Right cardiac atrium (tissue), 5 donors: Measurements from ENCODE around the gene LTBP3. TPM values are rescaled to one million over a fixed set of nuclear protein-coding genes. Genes with fewer than 3 reads are reported as not detected.

Experiments used
- ATAC-seq, 2 donors: fragments of 200-7000 bp; cut with Tn5 transposase; one replicate each; pipeline versions ENCODE4 v1.8.0 to v1.9.1; 2020; ENCODE audit warnings: moderate library complexity in 2 of 2, mild to moderate bottlenecking in 1 of 2
- DNase-seq, 3 donors: peaks; one replicate each; pipeline ENCODE4 v3.0.0-alpha.2; 2020
- H3K27ac ChIP-seq: one replicate; pipeline ENCODE4 v1.5.1; 2013; ENCODE audit warnings: mild to moderate bottlenecking, low read length, control low read depth, moderate library complexity
- H3K27me3 ChIP-seq: one replicate; pipeline ENCODE4 v1.6.1; 2013; ENCODE audit not compliant: control insufficient read depth, insufficient read depth
- H3K4me1 ChIP-seq: one replicate; pipeline ENCODE4 v1.6.1; 2013; ENCODE audit warnings: low read length; ENCODE audit not compliant: control insufficient read depth, insufficient read depth
- H3K4me3 ChIP-seq: one replicate; pipeline ENCODE4 v1.5.1; 2013; ENCODE audit warnings: low read length, control low read depth
- H3K9me3 ChIP-seq: one replicate; pipeline ENCODE4 v1.6.1; 2013; ENCODE audit warnings: low read length; ENCODE audit not compliant: control insufficient read depth
- WGBS: extraction: QIAGEN DNeasy Blood & Tissue Kit; methylation state at CpG from one replicate; pipeline ENCODE4 v1.1.7; 2013; 5-methylcytosine and 5-hydroxymethylcytosine counted together
- intact Hi-C, 4 donors: fragments of 100-400 bp; cut with DNase I; formaldehyde crosslinking; loops; one replicate each; pipeline versions ENCODE4 v1.11.0 to v1.14.0; 2022 to 2023
- polyA plus RNA-seq: library from polyadenylated mRNA; stranded (reverse); fragments of 200-250 nt; gene quantifications from one replicate; pipeline ENCODE4 v1.2.3, GENCODE V29; 2013
- total RNA-seq, 4 donors: library from RNA; stranded (reverse); fragmentation: NEBNext Ultra II Directional; extraction: Animal tissue kit (Norgen Biotek cat#: 25700); gene quantifications; one replicate each; pipeline ENCODE4 v1.2.1, GENCODE V29; 2021
- donor health status: healthy with polysubstance abuse.
- donor health status: DM: no; HTN: yes; CAD: no.
- donor health status: DM: no; HTN: no; CAD: no.
- donor health status: DM: no; HTN: yes; CAD: no; lungs with severe emphysema.
- donor health status: DM: yes; HTN: yes; CAD: no.

Gene LTBP3
- total and polyA plus RNA-seq, 5 donors = 60.2 to 161 (median 134) TPM

DNA sequence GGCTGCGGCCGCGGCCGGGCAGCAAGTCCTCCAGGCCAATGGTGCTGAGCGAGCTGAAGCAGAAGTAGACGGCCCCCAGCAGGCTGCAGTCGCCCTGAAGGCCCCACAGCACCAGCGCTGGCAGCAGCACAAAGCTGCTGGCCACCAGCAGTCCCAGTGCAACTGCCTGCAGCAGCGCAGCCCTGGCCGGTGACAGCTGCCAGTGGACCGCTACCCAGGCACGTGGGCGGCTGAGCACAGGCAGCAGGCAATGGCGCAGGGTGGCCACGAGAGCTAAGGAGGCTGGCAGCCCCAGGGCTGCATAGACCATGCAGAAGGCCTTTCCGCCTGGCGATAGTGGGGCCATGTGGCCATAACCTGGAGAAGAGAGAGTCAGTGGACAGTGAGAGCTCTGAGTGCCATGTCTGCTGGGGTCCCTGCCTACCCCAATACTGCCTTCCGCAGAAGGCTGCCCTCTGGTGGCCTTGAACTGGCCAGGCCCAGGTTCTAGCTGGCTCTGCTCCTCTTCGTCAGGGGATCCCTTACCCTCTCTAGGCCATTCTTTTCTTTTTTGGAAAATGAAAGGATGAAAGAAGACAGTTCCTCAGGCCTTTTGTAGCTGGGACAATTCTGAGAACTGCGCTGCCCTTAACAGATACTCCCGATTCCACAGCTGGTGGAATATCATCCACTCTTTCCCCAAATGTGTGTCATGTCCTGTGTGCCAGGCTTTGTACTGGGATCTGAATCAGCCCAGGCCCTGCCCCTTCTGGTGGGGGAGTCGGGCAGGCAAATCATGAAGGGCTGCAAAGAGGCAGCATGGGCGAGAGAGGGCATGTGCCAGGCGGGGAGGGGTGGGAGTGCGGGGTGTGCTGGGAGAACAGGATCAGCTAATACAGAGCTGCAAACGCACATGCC, 35.6 kb upstream of the LTBP3 start:
- intact Hi-C loops = loop anchor here in 1 of 4 donors (5.0 kb wide), 1 partner anchor 51 kb away; no protein-coding TSS in a partner anchor
- Histone ChIP-seq H3K9me3 (no peaks in the 10 kb centered on the region), H3K27me3 (no peaks in the 10 kb centered on the region), H3K4me1 (no peaks in the 10 kb centered on the region), H3K4me3 (no peak overlapping the region), H3K27ac (no peak overlapping the region)
- WGBS = 75% methylated on average over 26 of the region's 26 CpGs
- ATAC-seq = peak; percentile 17 to 25
- peak; percentile 59 to 84 (median 83) for DNase-seq

DNA sequence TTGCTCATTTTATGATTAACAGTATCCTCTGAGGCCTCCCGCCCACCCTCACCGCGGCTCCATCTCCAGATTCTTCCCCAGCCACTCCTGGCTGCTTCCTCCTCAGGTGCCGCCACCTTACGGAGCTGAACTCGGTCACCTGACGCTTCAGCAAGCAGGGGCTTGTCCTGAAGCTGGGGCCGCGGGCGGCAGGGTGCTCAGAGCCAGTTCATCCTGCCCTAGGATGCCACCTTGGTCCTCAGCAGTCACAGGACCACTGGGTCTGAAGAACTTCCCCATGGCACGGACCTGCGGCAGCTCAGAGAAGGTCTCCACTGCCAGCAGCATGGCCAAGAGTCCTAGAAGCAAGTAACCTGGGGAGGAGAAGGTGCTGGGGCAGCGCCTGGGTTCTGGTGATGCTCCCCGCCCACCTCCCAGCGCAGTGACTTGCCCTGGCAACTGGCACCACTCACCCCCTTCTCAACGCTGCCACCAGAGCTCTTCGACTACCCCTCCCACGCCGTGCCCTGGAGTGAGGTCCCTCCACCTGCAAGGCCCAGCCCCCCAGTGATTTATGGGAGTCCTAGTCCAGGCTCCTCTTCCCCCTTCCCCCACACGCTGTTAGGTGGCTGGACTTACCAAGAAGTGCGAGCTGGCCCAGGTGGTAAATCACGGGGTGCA, 34.8 kb upstream of the LTBP3 start:
- 87% methylated on average over 22 of the region's 22 CpGs for WGBS
- intact Hi-C loops = loop anchor here in 1 of 4 donors (5.0 kb wide), 1 partner anchor 51 kb away; no protein-coding TSS in a partner anchor
- peak in 1 of 3 donors; percentile 58 for DNase-seq
- no peak overlapping the region for H3K4me3 ChIP-seq
- ATAC-seq = no peak
- no peaks in the 10 kb centered on the region for H3K27me3 ChIP-seq
- H3K27ac ChIP-seq = no peak overlapping the region
- H3K9me3 ChIP-seq = no peaks in the 10 kb centered on the region
- H3K4me1 ChIP-seq = peaks cover 2% of the 10 kb centered on the region

DNA sequence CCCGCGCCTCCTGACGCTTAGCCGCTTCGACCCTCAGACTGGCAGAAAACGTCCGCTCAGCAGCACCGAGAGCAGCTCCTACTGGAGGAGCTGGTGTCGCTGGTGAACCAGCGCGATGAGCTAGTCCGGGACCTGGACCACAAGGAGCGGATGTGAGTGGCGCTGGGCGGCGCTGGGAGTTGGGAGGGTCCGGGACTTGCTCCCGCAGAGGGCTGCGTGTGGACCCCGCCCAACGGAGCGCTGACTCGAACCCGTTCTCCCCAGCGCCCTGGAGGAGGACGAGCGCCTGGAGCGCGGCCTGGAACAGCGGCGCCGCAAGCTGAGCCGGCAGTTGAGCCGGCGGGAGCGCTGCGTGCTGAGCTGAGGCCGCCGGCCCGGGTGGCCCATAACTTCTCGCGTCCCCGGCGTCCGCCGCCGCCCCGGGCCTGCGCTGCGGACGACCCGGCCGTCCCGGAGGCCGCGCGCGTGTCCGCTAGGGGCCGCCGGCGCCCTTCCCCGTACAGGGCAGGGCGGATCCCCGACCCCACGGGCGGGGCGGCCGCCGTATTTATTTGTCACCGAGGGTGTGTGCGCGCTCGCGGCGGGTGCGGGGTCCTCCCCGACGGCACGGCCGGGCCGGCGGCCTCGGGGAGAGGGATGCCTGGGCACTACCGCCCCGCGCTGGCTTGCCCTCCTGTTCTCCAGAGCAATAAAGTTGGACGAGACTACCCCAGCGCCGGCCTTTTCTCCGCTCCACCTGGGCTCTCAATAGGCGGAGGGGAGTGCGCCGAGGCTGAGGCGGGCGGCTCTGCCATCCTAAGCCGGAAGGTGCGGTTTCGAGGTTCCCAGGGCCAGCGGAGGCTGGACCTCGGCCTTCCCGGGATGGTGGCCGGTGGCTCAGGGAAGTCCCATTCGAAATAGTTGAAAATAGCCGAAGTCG, 34.0 kb upstream of the LTBP3 start:
- 45% methylated on average over 106 of the region's 106 CpGs for WGBS
- intact Hi-C loops = loop anchor here in 1 of 4 donors (5.0 kb wide), 1 partner anchor 50 kb away; no protein-coding TSS in a partner anchor
- DNase-seq = peak; percentile 81 to 85 (median 82)
- Histone ChIP-seq H3K27ac (peak overlapping the region; percentile 40), H3K4me3 (peak overlapping the region; percentile 5), H3K4me1 (peaks cover 2% of the 10 kb centered on the region), H3K9me3 (no peaks in the 10 kb centered on the region), H3K27me3 (no peaks in the 10 kb centered on the region)
- peak; percentile 17 to 56 for ATAC-seq

DNA sequence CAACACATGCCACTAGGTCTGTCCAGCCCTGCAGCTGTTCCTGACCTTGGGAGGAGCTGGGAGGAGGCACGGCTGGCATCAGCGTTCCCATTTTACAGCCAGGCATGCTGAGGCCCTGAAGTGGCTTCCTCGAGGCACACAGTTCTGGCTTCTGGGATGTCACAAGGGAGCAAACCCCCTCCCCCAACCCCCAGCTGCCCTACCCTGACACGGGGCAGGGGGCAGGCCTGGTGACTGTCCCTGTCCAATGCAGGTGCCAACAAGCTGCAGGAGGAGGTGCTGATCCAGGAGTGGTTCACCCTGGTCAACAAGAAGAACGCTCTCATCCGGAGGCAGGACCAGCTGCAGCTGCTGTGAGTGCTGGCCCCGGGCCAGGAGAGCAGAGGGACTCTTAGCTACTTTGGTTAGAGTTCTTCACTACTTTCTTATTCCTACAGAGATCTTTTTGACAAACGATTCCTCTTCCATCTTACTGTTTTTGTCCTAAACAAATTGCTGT, 32.1 kb upstream of the LTBP3 start:
- DNase-seq (peak in 2 of 3 donors; percentile 77 to 80), ATAC-seq (no peak)
- 53% methylated on average over 8 of the region's 8 CpGs for WGBS
- Histone ChIP-seq H3K9me3 (no peaks in the 10 kb centered on the region), H3K27ac (no peak overlapping the region), H3K27me3 (no peaks in the 10 kb centered on the region), H3K4me3 (no peak overlapping the region), H3K4me1 (peaks cover 2% of the 10 kb centered on the region)
- intact Hi-C loops = loop anchor here in 1 of 4 donors (5.0 kb wide), 1 partner anchor 48 kb away; no protein-coding TSS in a partner anchor

DNA sequence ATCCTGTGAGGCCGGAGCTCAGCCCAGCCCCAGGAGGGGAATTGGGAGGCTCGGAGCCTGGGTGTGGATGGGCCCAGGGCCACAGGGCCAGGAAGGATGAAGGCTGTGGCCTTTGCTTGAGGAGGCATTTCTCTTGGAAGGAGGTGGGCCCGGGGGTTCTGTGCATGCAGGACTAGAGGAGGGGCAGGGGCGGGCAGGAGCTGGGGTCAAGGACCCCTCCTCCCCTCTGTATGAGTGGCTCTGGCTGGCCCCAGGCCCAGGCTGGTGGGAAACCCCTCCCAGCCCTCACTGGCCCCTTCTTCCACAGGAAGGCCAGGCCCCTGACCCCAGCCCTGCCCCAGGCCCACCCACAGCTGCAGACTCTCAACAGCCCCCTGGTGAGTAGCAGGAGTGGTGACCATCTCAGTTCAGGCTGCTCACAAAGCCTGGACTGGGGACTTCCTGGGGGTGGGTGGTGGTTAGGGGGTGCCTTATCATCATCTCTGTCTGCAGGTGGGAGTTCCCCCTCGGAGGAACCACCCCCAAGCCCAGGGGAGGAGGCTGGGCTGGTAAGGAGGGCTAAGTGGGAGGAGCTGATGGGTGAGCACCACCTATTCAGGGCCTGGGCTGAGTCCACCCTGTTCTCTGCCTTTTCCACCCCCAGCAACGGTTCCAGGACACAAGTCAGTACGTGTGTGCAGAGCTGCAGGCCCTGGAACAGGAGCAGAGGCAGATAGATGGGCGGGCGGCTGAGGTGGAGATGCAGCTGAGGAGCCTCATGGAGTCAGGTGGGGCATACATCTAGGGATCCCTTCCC, 31.5 kb upstream of the LTBP3 start:
- Histone ChIP-seq H3K4me3 (no peak overlapping the region), H3K27ac (no peak overlapping the region), H3K27me3 (no peaks in the 10 kb centered on the region), H3K9me3 (no peaks in the 10 kb centered on the region), H3K4me1 (peaks cover 2% of the 10 kb centered on the region)
- intact Hi-C loops = loop anchor here in 1 of 4 donors (5.0 kb wide), 1 partner anchor 47 kb away; no protein-coding TSS in a partner anchor
- WGBS = 64% methylated on average over 9 of the region's 9 CpGs
- ATAC-seq (peak in 1 of 2 donors; percentile 7), DNase-seq (peak in 1 of 3 donors; percentile 66)

DNA sequence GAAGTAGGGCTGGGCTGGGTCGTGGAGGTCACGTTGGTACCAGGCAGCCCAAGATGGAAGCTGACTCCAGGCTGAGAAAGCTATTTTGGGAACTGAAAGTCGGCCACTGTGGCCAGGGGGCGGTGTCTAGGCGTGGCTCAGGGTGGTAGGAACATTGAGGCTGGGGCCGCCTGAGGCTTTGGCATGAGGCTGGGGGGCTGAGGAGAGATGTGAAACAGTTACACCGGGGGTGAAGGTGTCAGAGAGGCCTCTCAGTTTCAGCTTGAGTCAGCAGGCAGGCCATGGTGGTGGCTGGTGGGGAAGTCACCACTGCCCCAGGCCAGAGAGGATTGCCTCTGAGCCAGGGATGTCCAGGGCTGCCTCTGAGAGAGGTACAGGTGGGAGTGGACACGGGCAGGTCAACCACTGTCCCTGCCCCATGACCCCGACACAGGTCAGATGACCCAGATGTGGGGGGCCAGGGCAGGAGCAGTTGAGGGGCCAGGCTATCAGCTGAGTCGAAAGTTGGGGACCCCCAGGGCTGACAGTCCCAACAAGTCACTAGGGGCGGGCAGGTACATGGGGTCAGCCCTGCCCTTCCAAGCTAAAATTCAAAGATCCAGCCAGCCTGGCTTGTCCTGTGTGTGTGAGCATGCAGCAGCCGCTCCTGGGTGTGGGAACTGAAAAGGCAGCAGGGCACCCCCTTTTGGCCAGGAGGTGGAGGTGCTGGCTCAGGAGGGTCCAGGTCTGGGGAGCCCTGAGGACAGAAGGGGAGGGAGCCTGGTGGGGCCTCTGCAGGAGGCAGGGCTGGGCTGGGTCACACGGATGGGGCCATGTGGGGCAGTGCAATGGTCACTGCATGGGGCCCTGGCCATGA, 30.3 kb upstream of the LTBP3 start:
- Histone ChIP-seq H3K27ac (peak overlapping the region; percentile 39), H3K4me1 (peaks cover 2% of the 10 kb centered on the region), H3K9me3 (no peaks in the 10 kb centered on the region), H3K4me3 (no peak overlapping the region), H3K27me3 (no peaks in the 10 kb centered on the region)
- intact Hi-C loops = no loop called here
- DNase-seq (peak in 2 of 3 donors; percentile 82 to 85), ATAC-seq (peak; percentile 31 to 42)
- 49% methylated on average over 13 of the region's 13 CpGs for WGBS

DNA sequence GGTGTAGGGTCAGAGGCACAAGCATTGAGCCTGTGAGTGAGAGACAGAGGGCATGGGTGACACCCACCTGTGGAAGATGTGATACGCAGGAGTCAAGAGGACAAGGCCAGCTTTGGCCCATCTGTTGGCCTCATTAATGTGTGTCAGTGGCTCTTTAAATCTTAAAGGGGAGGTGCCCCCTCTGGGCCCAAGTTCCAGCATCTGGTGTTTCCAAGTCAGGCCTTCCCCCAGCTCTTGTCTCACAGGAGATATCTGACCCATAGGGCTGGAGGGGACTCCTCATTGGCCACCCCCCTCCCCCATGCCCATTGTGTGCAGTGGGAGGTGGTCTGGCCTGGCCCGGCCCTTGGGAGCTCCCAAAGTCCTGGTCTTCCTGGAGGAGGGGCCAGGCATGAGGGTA, 28.5 kb upstream of the LTBP3 start:
- no peaks in the 10 kb centered on the region for H3K27me3 ChIP-seq
- H3K4me1 ChIP-seq = peaks cover 2% of the 10 kb centered on the region
- DNase-seq (peak in 2 of 3 donors; percentile 72 to 81), ATAC-seq (peak; percentile 10 to 16)
- intact Hi-C loops = no loop called here
- peak overlapping the region; percentile 64 for H3K27ac ChIP-seq
- H3K4me3 ChIP-seq = no peak overlapping the region
- no peaks in the 10 kb centered on the region for H3K9me3 ChIP-seq
- 49% methylated on average over 2 of the region's 2 CpGs for WGBS

DNA sequence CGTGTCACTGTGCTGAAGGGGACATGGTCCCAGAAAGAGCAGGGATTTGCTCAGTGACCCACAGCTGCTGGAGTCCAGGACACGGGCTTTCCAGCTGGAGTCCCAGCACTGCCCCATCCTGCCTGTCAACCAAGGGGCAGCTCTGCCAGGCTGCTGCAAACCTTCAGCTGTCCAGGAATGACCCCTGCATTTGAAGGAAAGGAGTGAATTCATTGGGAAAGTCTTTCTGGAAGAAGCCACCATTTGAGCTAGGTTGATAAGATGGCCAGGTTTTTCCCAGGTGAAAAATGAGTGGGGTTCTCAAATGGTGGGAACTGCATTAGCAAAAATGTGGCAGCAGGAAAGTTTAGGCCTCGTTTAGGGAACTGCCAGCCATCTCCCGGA, 28.1 kb upstream of the LTBP3 start:
- no peak for DNase-seq
- Histone ChIP-seq H3K9me3 (no peaks in the 10 kb centered on the region), H3K4me3 (no peak overlapping the region), H3K27ac (peak overlapping the region; percentile 64), H3K27me3 (no peaks in the 10 kb centered on the region), H3K4me1 (peaks cover 2% of the 10 kb centered on the region)
- 70% methylated on average over 4 of the region's 4 CpGs for WGBS
- intact Hi-C loops = no loop called here
- ATAC-seq = no peak
